Erythroblast (primary cell): ENCODE measurements around the gene TSNAXIP1.

Experiments
- GATA1 ChIP-seq: IDR thresholded peaks from 2 replicates; pipeline ENCODE4 v1.6.1; 2011; ENCODE audit warnings: low read depth, mild to moderate bottlenecking, control low read depth, low read length, moderate library complexity
- POLR2A ChIP-seq: IDR thresholded peaks from 2 replicates; pipeline ENCODE4 v1.6.1; 2011; ENCODE audit warnings: mild to moderate bottlenecking, low read length

DNA sequence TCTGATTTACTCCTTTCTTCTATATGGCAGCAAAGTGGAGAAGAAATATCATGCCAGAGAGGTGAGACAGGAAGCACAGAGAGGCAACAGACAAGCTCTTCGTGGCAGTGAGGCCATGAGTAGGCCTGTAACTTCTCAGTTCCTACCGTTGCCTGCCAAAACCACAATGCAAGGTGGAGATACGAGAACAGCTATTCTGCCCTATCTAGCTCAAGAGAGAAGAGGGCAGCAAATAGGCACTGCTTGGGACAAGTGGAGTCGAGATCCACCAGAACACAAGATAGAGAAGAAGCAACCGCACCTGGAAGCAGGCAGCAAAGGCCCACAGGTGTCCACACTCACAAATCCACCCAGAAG is 25.1 kb upstream of the TSNAXIP1 start:
- TF ChIP-seq POLR2A = no peak
- no peak for TF ChIP-seq GATA1
